ENCODE measurements around the gene MFSD6L.

The MFSD6L gene, protein sequence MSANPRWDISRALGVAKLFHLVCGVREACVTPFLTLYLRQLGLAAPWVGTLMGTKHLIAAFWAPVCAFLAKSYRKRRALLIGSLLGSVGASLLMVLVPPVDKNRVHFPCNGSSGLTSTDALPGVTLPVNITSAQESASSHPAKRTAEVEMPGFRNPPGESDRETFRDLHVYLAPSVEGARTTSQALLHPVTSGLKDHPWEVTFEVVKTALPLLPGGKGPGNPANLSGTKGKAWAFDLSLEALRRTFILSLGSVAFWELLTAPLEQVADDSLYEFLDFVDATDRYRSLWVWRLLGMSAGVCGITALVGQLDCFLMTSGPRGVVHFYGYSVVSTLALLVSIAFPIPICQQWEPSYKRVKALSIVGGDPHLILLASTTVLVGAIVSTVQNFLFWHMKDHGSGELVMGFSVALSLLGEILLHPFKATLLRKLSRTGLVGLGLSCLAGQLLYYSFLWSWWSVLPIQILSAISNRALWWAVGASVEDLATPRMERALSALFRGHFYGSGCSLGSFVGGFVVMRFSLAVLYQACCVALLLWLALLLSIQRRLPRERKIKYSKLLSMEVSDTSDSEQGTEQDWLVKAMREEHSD

DNA sequence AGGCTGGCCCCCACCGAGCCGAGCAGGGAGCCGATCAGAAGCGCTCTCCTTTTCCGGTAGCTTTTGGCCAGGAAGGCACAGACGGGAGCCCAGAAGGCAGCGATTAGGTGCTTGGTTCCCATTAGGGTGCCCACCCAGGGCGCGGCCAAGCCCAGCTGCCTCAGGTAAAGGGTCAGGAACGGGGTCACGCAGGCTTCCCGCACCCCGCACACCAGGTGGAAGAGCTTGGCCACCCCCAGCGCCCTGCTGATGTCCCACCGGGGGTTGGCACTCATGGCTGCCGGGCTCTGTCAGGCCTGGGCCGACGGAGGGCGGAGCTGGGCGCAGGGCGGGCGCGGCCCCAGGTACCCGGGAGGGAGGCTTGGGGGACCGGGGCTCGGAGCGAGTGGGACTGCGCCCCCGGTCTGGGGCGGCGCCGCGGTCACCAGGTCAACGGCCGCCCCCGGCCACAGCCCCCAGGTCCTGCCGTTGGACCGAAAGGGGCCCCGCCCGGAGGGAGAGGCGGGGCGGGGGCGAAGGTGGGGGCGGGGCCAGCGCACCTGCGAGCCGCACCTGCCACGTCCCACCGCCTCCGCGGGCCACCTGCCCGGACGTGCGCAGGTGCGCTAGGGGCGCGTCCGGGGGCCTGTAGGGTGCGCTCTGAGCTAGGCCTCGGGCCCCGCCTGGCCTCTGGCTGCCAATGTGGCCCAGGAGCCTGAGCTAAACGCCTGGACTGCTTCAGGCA lies at the start of gene MFSD6L:
Gene MFSD6L, minus strand, starts transcription at position 520 of the 724 bp plus-strand sequence. Its CDS starts 245 bp downstream, at position 275.
- TF ChIP-seq, protein P1, sequence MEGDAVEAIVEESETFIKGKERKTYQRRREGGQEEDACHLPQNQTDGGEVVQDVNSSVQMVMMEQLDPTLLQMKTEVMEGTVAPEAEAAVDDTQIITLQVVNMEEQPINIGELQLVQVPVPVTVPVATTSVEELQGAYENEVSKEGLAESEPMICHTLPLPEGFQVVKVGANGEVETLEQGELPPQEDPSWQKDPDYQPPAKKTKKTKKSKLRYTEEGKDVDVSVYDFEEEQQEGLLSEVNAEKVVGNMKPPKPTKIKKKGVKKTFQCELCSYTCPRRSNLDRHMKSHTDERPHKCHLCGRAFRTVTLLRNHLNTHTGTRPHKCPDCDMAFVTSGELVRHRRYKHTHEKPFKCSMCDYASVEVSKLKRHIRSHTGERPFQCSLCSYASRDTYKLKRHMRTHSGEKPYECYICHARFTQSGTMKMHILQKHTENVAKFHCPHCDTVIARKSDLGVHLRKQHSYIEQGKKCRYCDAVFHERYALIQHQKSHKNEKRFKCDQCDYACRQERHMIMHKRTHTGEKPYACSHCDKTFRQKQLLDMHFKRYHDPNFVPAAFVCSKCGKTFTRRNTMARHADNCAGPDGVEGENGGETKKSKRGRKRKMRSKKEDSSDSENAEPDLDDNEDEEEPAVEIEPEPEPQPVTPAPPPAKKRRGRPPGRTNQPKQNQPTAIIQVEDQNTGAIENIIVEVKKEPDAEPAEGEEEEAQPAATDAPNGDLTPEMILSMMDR (IDR thresholded peaks at IDR 0.05; ENCODE audit: low read depth, low read length) = no peak
- no peak for DNase-seq (ENCODE audit: low read depth in 2 of 2)

DNA sequence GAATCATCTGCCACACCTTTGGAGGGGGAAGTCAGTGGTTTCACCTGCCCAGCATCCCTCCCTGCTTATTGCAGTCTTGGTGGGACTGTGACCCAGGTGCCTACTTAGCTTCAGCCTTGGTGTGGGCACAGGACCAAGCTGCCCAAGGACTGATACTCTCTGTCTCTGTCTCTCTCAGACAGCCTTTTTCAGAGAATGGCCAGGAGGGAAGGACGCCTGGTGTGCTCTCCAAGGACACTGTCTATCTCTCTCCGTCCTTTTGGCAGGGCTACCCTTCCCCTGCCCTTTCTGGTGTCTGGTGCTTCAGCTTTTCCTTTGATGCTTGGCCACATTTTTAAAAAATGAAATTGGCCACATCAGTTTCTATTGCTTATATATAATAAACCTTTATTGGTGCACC lies 48.7 kb upstream of the MFSD6L start:
- H3K4me3 ChIP-seq (replicated peaks in 1 of 2; ENCODE audit: low read depth in 2 of 2, low read length in 2 of 2) = no peak overlapping the region
- no peak for DNase-seq (ENCODE audit: low read depth in 2 of 2)
- TF ChIP-seq, protein P1 (IDR thresholded peaks at IDR 0.05; ENCODE audit: low read depth, low read length) = no peak

More for the DNA sequence above, at the start of gene MFSD6L:
- no peak within 1 kb of the TSS for H3K4me3 ChIP-seq (replicated peaks in 1 of 2; ENCODE audit: low read depth in 2 of 2, low read length in 2 of 2)

- TF ChIP-seq, protein P1 (IDR thresholded peaks at IDR 0.05; ENCODE audit: low read depth, low read length) = no peak
- DNase-seq (ENCODE audit: low read depth in 2 of 2) = peak; percentile 62 to 65
- no peak overlapping the region for H3K4me3 ChIP-seq (replicated peaks in 1 of 2; ENCODE audit: low read depth in 2 of 2, low read length in 2 of 2)
Observed at GRCh38 chr17:8846768-8847211, 47.6 kb upstream of the MFSD6L start.

DNA sequence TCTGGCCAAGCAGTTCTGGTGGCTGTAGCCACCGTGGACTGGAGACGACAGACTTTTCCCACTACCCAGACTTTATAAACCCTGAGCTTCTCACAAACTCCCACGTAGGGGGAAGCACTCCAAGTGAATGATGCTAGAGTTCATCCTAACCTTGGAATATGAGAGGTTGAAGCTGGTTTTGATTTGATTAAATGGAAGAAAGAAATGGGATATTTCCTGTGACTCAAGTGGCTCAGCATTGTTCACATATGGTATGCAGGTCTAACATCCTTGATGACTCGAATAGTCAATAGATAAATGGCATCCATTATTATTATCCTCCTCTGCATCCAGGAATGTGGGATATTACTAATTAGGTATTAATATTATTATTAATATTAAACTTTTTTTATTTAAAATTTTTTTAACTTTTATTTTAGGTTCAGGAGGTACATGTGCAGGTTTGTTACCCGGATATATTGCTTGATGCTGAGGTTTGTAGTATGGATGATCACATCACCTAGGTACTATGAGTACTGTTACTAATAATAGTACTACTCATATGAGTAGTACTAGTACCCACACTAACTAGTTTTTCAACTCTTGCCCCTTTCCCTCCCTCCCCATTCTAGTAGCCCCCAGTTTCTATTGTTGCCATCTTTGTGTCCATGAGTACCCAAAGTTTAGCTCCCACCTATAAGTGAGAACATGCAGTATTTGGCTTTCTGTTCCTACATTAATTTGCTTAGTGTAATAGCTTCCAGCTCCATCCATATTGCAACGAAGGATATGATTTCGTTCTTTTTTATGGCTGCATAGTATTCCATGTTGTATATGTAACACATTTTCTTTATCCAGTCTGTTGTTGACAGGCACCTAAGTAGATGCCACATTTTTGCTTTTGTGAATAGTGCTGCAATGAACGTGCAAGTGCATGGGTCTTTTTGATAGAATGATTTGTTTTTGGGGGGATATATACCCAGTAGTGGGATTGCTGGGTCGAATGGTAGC lies 45.4 kb upstream of the MFSD6L start:
- H3K4me3 ChIP-seq (replicated peaks in 1 of 2; ENCODE audit: low read depth in 2 of 2, low read length in 2 of 2) = no peak overlapping the region
- DNase-seq (ENCODE audit: low read depth in 2 of 2) = no peak
- TF ChIP-seq, protein P1 (IDR thresholded peaks at IDR 0.05; ENCODE audit: low read depth, low read length) = no peak

GRCh38 chr17:8843344-8843743 lies 44.2 kb upstream of the MFSD6L start:
- no peak for DNase-seq (ENCODE audit: low read depth in 2 of 2)
- TF ChIP-seq, protein P1 (IDR thresholded peaks at IDR 0.05; ENCODE audit: low read depth, low read length) = no peak
- no peak overlapping the region for H3K4me3 ChIP-seq (replicated peaks in 1 of 2; ENCODE audit: low read depth in 2 of 2, low read length in 2 of 2)

DNA sequence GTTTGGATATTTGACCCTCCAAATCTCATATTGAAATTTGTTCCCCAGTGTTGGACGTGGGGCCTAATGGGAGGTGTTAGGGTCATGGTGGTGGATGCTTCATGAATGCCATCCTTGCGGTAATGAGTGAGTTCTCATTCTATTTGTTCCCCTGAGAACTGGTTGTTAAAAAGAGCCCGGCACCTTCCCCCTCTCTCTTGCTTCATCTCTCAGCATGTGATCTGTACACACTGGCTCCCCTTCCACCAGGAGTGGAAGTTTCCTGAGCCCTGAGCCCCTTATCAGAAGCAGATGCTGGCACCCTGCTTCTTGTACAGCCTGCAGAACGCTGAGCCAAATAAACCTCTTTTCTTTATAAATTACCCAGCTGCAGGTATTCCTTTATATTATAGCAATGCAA lies 42.7 kb upstream of the MFSD6L start:
- TF ChIP-seq, protein P1 (IDR thresholded peaks at IDR 0.05; ENCODE audit: low read depth, low read length) = no peak
- no peak overlapping the region for H3K4me3 ChIP-seq (replicated peaks in 1 of 2; ENCODE audit: low read depth in 2 of 2, low read length in 2 of 2)
- no peak for DNase-seq (ENCODE audit: low read depth in 2 of 2)
